HG02623 (cell line): ENCODE results near the gene GRIN1.
A peak's percentile ranks its signal among the peaks of the same experiment; 100 is the strongest.

ENCODE experiments used
- ATAC-seq: cut with Tn5 transposase; IDR thresholded peaks from one replicate; pipeline ENCODE4 v1.9.1; 2021; ENCODE audit warnings: moderate library complexity; ENCODE audit not compliant: unreplicated experiment

GRIN1 gene

DNA sequence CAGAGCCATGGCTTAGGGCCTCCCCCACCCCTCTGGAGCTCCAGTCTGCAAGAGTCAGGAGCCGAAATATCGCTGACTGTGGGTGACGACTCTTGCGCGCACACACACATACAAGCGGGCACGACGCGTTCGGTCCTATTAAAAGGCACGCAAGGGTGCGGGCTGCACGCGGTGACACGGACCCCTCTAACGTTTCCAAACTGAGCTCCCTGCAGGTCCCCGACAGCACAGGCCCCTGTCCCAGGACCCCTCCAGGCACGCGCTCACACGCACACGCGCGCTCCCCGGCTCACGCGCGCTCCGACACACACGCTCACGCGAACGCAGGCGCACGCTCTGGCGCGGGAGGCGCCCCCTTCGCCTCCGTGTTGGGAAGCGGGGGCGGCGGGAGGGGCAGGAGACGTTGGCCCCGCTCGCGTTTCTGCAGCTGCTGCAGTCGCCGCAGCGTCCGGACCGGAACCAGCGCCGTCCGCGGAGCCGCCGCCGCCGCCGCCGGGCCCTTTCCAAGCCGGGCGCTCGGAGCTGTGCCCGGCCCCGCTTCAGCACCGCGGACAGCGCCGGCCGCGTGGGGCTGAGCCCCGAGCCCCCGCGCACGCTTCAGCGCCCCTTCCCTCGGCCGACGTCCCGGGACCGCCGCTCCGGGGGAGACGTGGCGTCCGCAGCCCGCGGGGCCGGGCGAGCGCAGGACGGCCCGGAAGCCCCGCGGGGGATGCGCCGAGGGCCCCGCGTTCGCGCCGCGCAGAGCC is at the start of gene GRIN1:
TSS of gene GRIN1 (plus strand) at position 433 of the 746 bp plus-strand sequence. CDS start 333 bp downstream, outside the sequence.
- ATAC-seq = no peak

DNA sequence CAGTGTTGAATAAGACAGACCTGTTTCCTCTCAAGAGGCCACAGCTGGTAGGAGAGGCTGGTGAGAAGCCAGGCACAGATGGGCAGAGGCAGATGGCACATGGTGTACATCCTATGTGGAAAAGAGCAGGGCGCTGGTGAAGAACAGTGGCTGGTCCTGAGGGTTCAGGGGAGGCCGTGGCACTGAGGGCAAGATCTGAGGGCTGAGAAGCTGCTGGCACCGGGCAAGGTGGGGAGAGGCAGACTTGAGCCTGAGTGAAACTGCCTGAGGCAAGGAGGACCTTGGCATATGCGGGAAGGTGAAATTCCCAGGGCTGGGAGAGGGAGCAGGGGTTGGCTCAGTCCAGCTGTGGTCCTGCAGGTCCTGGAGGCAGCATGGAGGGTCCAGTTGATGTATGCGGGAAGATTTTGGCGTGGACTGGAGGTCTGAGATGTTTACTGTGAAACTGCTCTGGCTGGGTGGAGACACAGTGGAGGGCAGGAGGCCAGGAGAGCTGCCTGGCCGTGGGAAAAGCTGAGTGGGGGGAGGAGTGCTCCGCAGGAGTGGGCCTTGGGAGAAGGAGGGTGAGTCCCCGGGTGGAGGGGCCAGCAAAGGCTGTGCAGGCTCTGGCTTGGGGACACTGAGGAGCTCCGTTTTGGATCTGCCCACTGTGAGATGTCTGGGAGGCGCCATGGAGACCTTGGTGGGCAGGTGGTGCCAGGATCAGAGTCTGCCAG is 49.6 kb upstream of the GRIN1 start:
- ATAC-seq = no peak

DNA sequence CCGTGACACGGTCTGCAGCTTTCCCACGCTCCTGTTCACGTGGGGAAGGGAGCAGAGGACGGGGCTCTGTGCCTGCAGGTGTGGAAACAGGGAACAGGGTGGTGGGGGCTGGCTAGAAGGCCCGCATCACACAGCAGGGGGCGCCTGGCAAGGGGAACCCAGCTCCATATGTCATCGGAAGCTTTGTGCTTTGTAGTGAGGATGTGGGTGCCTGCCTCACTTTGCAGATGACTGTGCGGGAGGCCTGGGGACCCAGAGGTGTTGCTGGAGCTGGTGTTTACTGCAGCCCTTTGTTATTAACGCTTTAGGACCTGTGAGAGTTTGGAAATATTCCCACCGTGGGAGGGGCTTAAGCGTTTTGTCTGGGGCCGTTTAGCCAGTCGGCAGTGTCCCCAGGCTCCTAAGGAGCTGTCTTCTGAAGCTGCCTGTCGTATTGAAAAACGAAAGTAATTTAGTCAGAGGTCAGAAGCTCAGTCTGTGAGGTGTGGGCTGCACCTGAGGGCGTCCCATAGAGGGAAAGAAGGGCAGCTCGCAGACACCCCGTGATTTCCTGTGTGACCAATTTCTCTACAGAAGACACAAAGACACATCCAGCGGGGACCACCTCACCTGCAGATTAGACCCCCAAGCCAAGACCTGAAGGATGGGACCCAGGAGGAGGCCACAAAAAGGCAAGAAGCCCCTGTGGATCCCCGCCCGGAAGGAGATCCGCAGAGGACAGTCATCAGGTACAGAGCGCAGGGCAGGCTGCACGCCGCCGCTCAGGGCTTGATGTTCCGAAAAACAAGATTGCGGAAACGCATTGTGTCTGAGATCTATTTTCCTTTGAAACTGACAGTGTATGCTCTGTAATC is 43.1 kb upstream of the GRIN1 start:
- peak; percentile 71 for ATAC-seq

DNA sequence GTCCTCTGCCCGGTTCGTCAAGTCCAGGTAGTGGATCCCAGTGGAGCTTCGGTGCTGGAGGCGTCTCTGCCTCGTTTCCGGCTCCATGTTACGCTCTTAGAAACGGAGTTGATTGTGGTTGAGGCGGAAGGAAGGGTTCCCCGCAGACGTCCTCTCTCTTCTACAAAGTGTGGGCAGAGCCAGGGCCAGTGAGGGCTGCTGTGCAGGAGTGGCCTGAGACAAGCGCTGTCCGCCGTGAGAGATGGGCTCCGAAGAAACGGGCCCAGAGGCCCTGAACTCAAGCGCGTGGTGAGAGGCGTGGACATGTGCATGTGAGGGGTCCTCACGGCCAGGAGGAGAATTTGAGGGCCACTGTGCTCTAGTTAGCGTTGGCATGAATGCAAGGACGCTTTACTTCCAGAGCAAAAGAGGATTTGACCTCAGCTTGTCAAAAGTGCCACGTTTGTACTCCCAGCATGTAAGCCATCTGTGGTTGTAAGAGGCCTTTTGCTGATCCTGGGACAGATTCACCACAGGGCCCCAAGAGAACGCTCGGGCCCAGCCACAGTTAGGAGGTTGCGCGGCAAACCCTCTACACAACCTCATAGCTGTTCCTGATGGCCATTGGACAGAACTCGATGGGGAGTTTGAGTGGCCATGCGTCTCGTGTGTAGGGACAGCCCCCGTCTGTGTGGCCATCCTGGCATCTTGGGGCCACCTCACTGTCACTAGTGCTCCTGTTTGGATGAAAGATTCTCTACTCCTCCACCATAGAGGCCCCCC is 42.0 kb upstream of the GRIN1 start:
- ATAC-seq = no peak

DNA sequence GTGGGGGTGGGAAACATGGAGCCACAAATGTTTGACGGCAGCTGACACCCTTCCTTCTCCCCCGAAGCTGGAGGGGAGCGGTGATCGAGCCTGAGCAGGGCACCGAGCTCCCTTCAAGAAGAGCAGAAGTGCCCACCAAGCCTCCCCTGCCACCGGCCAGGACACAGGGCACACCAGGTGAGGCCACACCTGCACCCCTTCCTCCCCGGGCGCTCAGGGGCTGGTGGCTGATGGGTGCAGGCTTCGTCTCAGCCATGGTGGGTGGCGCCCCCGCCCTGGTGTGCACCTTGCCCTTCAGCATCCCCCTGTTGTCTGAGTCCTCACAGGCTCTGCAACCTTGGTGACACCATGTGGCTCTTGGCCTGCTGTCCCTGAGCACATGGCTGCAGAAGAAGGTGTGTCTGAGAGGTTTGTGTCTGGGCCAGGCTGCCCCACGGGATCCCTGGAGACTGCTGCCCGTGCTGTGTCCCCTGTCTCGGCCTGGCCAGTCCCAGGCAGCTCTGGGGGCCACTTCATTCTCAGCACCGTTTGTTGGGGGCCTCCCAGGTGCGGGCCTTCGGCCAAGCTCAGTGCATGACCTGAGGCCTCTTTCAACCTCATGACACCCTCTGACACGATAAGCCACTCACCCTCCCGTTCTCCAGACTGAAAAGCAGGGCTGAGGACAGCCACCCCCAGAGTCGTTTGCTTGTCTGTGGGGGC is 41.0 kb upstream of the GRIN1 start:
- ATAC-seq = no peak

DNA sequence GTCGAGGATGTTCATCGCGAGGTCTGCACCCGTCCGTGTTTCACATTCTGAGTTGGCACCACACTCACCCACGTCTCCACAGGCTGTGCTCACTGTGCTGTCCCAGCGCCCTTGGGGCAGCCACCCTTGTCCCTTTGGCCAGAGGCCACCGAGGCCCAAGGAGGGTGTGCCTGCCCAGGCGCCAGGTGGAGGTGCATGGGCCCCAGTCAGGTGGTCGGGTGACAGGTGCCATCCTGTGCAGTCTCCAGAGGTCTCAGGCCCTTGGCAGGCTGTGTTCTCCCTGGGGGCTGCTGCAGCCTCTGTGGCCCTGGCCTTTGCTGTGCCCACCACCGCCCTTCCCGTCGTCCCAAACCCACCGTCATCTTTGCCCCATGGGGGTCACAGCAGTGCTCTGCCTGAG is 39.7 kb upstream of the GRIN1 start:
- no peak for ATAC-seq

DNA sequence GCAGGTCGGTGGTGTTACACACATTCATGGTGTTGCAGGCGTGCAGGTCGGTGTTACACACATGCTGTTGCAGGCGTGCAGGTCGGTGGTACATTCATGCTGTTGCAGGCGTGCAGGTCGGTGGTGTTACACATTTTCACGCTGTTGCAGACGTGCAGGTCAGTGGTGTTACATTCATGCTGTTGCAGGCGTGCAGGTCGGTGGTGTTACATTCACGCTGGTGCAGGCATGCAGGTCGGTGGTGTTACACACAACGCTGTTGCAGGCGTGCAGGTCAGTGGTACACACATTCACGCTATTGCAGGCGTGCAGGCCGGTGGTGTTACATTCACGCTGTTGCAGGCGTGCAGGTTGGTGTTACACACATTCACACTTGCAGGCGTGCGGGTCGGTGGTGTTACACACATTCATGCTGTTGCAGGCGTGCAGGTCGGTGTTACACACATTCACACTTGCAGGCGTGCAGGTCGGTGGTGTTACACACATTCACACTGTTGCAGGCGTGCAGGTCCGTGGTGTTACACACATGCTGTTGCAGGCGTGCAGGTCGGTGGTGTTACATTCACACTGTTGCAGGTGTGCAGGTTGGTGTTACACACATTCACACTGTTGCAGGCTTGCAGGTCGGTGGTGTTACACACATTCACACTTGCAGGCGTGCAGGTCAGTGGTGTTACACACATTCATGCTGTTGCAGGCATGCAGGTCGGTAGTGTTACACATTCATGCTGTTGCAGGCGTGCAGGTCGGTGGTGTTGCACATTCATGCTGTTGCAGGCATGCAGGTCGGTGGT is 35.6 kb upstream of the GRIN1 start:
- ATAC-seq = no peak

DNA sequence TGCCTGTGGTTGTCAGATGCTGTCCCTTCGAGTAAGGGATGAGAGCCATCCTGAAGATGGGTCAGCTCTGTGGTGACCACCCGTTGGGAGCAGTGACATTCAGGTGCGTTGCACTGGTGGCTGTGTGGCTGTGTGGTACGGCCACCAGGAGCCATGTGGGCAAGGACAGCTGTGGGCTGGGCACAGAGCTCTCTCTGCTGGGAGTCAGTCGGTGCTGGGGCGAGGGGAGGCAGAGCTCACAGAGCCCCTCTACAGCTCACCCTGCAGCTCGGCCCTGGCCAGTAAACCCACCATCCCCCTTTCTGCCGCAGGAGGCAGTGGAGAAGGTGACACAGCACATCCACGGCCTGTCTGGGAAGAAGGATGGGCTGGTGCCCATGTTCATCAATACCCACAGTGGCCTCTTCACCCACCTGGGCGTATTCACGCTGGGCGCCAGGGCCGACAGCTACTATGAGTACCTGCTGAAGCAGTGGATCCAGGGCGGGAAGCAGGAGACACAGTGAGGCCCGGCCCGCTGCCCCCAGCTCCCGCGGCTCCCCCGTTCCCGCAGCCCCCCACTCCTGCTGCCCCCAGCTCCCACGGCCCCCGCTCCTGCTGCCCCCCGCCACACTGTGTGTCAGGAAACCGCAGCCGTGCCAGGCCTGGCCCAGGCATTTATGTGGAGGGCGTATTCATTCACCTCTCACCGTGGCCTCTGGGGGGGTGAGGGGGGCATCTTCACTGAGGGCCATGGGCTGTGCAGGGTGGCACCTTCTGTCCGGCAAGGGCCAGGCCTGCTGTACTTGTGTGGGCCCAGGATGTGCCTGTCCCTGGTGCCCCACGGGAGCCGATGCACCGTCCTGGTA is 32.9 kb upstream of the GRIN1 start:
- ATAC-seq = no peak

DNA sequence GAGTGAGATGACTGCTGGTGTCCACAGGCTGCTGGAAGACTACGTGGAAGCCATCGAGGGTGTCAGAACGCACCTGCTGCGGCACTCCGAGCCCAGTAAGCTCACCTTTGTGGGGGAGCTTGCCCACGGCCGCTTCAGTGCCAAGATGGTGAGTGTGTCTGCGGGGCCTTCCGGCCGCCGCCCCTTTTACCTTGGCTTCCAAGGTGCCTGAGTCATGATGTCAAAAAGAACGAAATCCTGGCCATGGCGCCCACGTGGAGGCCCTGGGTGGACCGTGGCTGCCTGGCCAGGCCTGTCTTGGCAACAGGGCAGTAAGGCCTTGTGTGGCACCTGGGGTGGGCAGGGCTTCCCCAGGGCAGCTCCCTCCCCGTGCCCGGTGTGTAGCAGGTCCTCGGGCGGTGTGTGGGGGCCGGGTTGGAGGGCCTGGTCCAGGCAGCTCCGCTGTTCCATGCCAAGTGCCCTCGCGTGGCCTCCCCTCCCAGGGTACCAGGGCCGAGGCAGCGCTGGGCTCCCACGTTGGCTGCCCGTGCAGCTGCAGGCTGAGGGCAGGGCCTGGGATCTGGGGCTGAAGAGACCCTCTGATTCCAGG is 32.2 kb upstream of the GRIN1 start:
- no peak for ATAC-seq

DNA sequence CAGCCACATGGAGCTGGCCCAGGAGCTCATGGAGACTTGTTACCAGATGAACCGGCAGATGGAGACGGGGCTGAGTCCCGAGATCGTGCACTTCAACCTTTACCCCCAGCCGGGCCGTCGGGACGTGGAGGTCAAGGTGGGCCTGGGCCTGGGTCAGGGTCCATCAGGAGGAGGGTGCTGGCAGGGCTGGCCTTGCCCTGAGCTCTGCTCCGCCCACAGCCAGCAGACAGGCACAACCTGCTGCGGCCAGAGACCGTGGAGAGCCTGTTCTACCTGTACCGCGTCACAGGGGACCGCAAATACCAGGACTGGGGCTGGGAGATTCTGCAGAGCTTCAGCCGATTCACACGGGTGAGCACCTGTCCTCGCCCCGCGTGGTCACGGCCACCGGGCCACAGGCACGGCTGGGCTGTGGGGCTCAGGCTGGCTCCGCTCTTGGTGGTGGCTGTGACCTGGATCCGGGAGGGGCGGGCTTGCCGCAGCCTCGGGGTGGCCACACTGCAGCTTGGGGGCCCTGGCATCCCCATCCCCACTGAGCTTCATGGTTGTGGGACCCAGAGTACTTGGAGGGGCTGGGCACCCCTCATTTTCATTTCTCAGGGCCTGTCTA is 31.5 kb upstream of the GRIN1 start:
- no peak for ATAC-seq

DNA sequence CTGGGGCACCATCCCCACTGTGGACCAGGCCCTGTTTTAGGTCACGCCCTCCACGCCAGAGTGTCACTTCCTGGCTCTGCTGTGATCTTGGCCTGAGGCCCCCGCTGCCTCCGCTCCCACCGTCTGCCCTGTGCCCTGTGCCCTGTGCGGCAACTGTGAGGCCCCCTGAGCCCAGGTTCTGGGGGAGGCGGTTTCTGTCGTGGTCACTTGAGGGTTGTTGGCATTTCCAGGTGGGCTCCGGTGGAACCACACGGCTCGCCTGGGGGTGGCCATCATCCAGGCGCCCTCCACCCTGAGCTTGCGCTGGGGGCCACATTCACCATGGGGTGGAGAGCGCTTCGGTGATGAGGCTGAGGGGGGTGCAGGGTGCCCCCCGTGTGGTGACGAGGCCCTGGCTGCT is 31.0 kb upstream of the GRIN1 start:
- no peak for ATAC-seq

DNA sequence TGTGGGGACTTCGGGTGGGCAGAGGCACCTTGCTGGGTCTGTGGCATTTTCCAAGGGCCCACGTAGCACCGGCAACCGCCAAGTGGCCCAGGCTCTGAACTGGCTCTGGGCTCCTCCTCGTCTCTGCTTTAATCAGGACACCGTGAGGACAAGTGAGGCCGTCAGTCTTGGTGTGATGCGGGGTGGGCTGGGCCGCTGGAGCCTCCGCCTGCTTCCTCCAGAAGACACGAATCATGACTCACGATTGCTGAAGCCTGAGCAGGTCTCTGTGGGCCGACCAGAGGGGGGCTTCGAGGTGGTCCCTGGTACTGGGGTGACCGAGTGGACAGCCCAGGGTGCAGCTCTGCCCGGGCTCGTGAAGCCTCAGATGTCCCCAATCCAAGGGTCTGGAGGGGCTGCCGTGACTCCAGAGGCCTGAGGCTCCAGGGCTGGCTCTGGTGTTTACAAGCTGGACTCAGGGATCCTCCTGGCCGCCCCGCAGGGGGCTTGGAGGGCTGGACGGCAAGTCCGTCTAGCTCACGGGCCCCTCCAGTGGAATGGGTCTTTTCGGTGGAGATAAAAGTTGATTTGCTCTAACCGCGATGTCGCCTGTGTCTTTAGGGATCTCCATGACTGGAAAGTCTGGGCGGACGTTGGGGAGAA is 30.2 kb upstream of the GRIN1 start:
- no peak for ATAC-seq

DNA sequence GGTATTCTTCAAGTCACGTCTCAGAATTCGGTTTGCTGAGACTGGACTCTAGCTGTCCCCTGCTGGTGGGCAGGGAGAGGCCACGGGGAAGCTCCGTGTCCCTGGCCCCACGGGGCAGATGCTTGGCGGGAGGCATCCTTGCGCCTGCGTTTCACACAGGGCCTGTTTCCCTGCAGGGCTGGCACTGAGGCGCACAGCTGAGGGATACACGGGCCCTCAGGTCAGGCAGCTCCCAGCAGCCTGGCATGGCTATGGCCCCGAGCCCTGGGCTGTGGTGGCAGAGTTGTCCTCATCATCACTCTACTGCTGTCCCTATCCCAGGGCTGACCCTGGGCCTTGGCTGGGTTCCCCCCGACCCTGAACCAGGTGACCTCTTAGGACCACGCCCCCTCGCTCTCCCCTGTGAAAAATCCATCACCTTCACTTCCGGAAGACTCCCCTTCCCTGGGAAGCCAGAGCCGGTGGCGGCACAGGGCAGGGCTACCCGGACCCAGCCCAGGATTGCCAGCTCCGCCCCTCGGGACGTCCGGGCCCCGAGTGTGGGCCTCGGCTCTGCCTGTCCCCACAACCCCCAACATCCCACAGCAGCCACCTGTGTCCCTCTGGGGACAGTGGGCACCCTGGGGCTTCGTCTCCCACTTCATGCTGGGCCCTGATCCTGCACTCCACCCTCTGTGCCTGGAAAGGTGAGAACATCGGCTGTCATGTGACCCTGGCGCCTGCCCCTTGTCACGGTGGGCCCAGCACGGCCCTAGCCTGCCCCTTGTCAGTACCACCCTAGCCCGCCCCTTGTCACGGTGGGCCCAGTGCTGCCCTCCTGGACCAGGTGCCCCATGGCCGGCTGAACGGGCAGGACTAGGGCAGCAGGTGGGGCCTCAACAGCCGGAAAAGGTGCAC is 29.5 kb upstream of the GRIN1 start:
- no peak for ATAC-seq

DNA sequence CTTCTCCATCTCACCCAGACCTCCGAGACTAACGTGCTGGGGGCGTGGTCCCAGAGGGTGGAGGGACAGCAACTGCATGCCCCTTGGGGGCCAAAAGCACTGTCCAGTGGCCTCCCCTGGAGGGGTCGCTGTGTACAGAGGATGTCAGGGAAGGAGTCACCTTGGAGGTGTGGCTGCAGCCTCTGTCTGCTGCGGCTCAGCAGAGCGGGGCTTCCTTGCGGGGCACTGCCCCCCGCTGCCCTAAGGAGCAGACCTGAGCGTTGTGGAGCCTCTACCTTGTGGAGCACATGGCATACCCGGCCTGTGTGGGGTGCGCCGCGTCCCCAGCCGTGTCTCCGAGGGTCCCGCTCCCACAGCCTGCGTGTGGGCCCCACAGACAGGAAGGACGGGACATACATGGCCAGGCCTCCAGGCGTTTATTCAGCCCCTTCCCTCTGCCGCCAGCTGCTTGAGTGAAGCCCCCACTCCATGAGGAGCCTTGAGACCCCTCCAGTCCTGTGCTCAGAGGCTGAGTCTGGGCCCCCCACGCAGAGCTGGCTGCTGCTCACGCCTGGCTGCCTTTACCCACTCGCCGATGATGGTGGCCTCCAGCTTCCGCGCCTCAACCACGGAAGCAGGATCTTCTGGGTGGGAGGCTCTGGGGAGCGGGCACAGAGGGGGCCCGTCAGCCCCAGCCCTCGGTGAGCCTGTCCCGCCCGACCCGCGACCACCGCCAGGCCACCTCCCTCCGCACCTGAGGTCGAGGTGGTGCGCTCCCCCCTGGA is 28.6 kb upstream of the GRIN1 start:
- ATAC-seq = no peak
